K562 (cell line): ENCODE data around the gene ULBP2. TPM values are rescaled to one million over a fixed set of nuclear protein-coding genes. Genes with fewer than 3 reads are reported as not detected.

Experiments used
- ATAC-seq: fragments of 200-7000 bp; cut with Tn5 transposase; 3 replicates; pipeline ENCODE4 v1.9.1; 2020; ENCODE audit warnings: moderate library complexity
- BruUV-seq: library from RNA; stranded (reverse); fragments of 400-500 nt; replicated peaks from 2 replicates; lab custom pipeline; 2021; lab: Mats Ljungman, UMichigan
- CTCF ChIA-PET: fragments of 300-600 bp; formaldehyde crosslinking; extraction: SDS; loops from one replicate; lab custom pipeline; 2021; ENCODE audit warnings: low intra/inter-chr PET ratio; lab: Yijun Ruan, JAX
- POLR2A ChIA-PET: fragments of 300-600, 350-650 bp; sonication (Branson Sonifier 250); formaldehyde crosslinking; extraction: SDS; loops from one replicate; lab custom pipeline; 2021; ENCODE audit warnings: antibody characterized with exemption, inconsistent platforms; lab: Yijun Ruan, JAX
- DNase-seq, 4 experiments: peaks; one replicate each; pipeline versions ENCODE4 v3.0.0 to v3.0.0-alpha.2; 2011 to 2018; ENCODE audit warnings: low spot score in 3 of 4, mixed read lengths in 3 of 4; ENCODE audit errors: extremely low read depth in 1 of 4
- FAIRE-seq: peaks from 2 replicates; lab custom pipeline; 2011; peaks lifted over from hg19 to GRCh38; lab: Jason Lieb, UNC
- H2AFZ ChIP-seq: 2 replicates; pipeline ENCODE4 v1.6.0; 2011; ENCODE audit warnings: low read depth, low read length, control low read depth, inconsistent platforms
- H3K27ac ChIP-seq: fragments of 200-600 bp; 3 replicates; pipeline ENCODE4 v1.8.0; 2011; ENCODE audit warnings: low read depth, mild to moderate bottlenecking, control low read depth, inconsistent platforms, low read length, moderate library complexity, mixed read lengths; ENCODE audit errors: extremely low read depth
- H3K27me3 ChIP-seq, 2 experiments: fragments of 300-600 bp in 1 of 2; 2 replicates in 1 of 2; 3 replicates in 1 of 2; pipeline versions ENCODE4 v1.6.0 to v1.8.0; 2011; ENCODE audit warnings: inconsistent platforms in 2 of 2, low read length in 2 of 2, mild to moderate bottlenecking in 1 of 2, mixed read lengths in 1 of 2, moderate library complexity in 1 of 2; ENCODE audit not compliant: control insufficient read depth in 2 of 2, insufficient read depth in 2 of 2
- H3K36me3 ChIP-seq: fragments of 300-600 bp; 3 replicates; pipeline ENCODE4 v1.8.0; 2011; ENCODE audit warnings: mild to moderate bottlenecking, low read length, inconsistent platforms; ENCODE audit not compliant: control insufficient read depth, insufficient read depth
- H3K4me1 ChIP-seq, 2 experiments: fragments of 200-600 bp in 1 of 2; replicated peaks in 1 of 2; 2 replicates in 1 of 2; 3 replicates in 1 of 2; pipeline versions ENCODE4 v1.5.1 to v1.8.0; 2011; ENCODE audit warnings: inconsistent platforms in 2 of 2, low read length in 2 of 2, mild to moderate bottlenecking in 1 of 2, mixed read lengths in 1 of 2, moderate library complexity in 1 of 2; ENCODE audit not compliant: control insufficient read depth in 2 of 2, insufficient read depth in 2 of 2
- H3K4me2 ChIP-seq: 2 replicates; pipeline ENCODE4 v1.6.1; 2011; ENCODE audit warnings: low read length, control low read depth, inconsistent platforms, mixed read lengths; ENCODE audit not compliant: insufficient read depth
- H3K4me3 ChIP-seq: fragments of 200-600 bp; sonication (generic), shearing (Covaris generic); 2 replicates; pipeline ENCODE4 v1.5.1; 2016; ENCODE audit warnings: control low read depth, inconsistent platforms
- H3K79me2 ChIP-seq: fragments of 200-600 bp; 3 replicates; pipeline ENCODE4 v1.8.0; 2011; ENCODE audit warnings: low read length, inconsistent platforms; ENCODE audit not compliant: control insufficient read depth, insufficient read depth
- H3K9ac ChIP-seq, 2 experiments: 2 replicates each; pipeline versions ENCODE4 v1.6.0 to v1.6.1; 2011; ENCODE audit warnings: low read depth in 2 of 2, low read length in 2 of 2, control low read depth in 1 of 2, inconsistent platforms in 1 of 2, mild to moderate bottlenecking in 1 of 2, mixed read lengths in 1 of 2; ENCODE audit not compliant: insufficient read depth in 1 of 2
- H3K9me1 ChIP-seq: one replicate; pipeline ENCODE4 v1.6.0; 2011; ENCODE audit warnings: inconsistent platforms, mild to moderate bottlenecking, low read length, moderate library complexity; ENCODE audit not compliant: control insufficient read depth, insufficient read depth
- H3K9me3 ChIP-seq: replicated peaks from 2 replicates; pipeline ENCODE4 v1.5.1; 2011; ENCODE audit warnings: low read depth, low read length, inconsistent platforms; ENCODE audit not compliant: control insufficient read depth, insufficient read depth
- H4K20me1 ChIP-seq: replicated peaks from 2 replicates; pipeline ENCODE4 v1.6.1; 2011; ENCODE audit warnings: low read length, inconsistent platforms, mixed read lengths; ENCODE audit not compliant: control insufficient read depth, insufficient read depth
- BHLHE40 ChIP-seq: IDR thresholded peaks from 2 replicates; pipeline ENCODE4 v1.6.1; 2011; ENCODE audit warnings: low read length, improper control_type of control experiment
- EP400 ChIP-seq: fragments of 450-650 bp; IDR thresholded peaks from 2 replicates; pipeline ENCODE4 v1.6.1; 2017; ENCODE audit warnings: antibody characterized with exemption, mild to moderate bottlenecking, moderate library complexity
- FOS ChIP-seq: IDR thresholded peaks from 3 replicates; pipeline ENCODE4 v1.6.1; 2011; ENCODE audit not compliant: insufficient read length; ENCODE audit errors: extremely low read depth
- HNRNPLL ChIP-seq: fragments of 200-400 bp; formaldehyde crosslinking; IDR thresholded peaks from 2 replicates; pipeline ENCODE4 v1.6.1; 2017; ENCODE audit warnings: low read length, low read depth, mild to moderate bottlenecking; ENCODE audit not compliant: poor library complexity, severe bottlenecking
- MCM3 ChIP-seq: fragments of 450-650 bp; IDR thresholded peaks from 2 replicates; pipeline ENCODE4 v1.6.1; 2016
- POLR3A ChIP-seq: IDR thresholded peaks from 2 replicates; pipeline ENCODE4 v1.6.1; 2011; ENCODE audit warnings: borderline replicate concordance, mild to moderate bottlenecking, moderate library complexity; ENCODE audit not compliant: insufficient read length, insufficient read depth; ENCODE audit errors: extremely low read depth
- ZBTB49 ChIP-seq: sonication (generic); formaldehyde crosslinking; IDR thresholded peaks from 2 replicates; pipeline ENCODE4 v1.8.0; 2022; ENCODE audit warnings: missing genetic modification reagents, mild to moderate bottlenecking, borderline replicate concordance
- ZNF232 ChIP-seq: sonication (generic); formaldehyde crosslinking; IDR thresholded peaks from 2 replicates; pipeline ENCODE4 v1.8.0; 2022; ENCODE audit warnings: mild to moderate bottlenecking, missing genetic modification reagents
- WGBS: fragments of 100-300 bp; shearing (Covaris generic); methylation state at CpG from one replicate; pipeline ENCODE4 v1.1.6; 2016; ENCODE audit warnings: low coverage, mixed read lengths; ENCODE audit not compliant: insufficient coverage; ENCODE audit errors: missing lambda C conversion rate; 5-methylcytosine and 5-hydroxymethylcytosine counted together
- in situ Hi-C: fragments of 300-500 bp; cut with MboI; formaldehyde crosslinking; loops from 4 replicates; pipeline ENCODE4 v1.15.0; 2018; ENCODE audit warnings: inconsistent platforms, mixed read lengths
- intact Hi-C: fragments of 100-400 bp; cut with micrococcal nuclease; formaldehyde crosslinking; loops from 2 replicates; pipeline ENCODE4 v1.14.2; 2022
- polyA plus RNA-seq, 8 experiments: library from polyadenylated mRNA; depleted of rRNA in 4 of 8; stranded (reverse) in 5 of 8; unstranded in 3 of 8; fragments of >200 nt; fragmentation: Nextera tagmentation in 2 of 8; fragmentation: Illumina TruSeq in 1 of 8; extraction: Ambion mirVana in 2 of 8; extraction: Trizol in 1 of 8; gene quantifications; 2 replicates each; pipeline versions ENCODE4 v1.2.1 to v1.2.3, GENCODE V29; 2011 to 2014; ENCODE audit warnings: inconsistent platforms in 1 of 8, missing spikeins in 1 of 8
- total RNA-seq, 7 experiments: library from RNA; depleted of rRNA in 6 of 7; stranded (reverse); fragments of >200 nt in 6 of 7; fragmentation: Illumina TruSeq in 2 of 7; extraction: Trizol in 2 of 7; gene quantifications; 2 replicates each; pipeline versions ENCODE4 v1.2.1 to v1.2.3, GENCODE V29; 2011 to 2021; ENCODE audit warnings: low replicate concordance in 1 of 7
- TF ChIP-seq, protein P1 (sequence below): fragments of 150-350 bp; conservative IDR thresholded peaks from 2 replicates; pipeline ENCODE4 v1.6.1; 2014; ENCODE audit warnings: low read length

ULBP2 gene
- total and polyA plus RNA-seq, 9 of the 15 experiments (the other 6 are each of a cell fraction or from before 2014, with no cell fraction given): 0.50 to 5.3 (median 1.2) TPM

DNA sequence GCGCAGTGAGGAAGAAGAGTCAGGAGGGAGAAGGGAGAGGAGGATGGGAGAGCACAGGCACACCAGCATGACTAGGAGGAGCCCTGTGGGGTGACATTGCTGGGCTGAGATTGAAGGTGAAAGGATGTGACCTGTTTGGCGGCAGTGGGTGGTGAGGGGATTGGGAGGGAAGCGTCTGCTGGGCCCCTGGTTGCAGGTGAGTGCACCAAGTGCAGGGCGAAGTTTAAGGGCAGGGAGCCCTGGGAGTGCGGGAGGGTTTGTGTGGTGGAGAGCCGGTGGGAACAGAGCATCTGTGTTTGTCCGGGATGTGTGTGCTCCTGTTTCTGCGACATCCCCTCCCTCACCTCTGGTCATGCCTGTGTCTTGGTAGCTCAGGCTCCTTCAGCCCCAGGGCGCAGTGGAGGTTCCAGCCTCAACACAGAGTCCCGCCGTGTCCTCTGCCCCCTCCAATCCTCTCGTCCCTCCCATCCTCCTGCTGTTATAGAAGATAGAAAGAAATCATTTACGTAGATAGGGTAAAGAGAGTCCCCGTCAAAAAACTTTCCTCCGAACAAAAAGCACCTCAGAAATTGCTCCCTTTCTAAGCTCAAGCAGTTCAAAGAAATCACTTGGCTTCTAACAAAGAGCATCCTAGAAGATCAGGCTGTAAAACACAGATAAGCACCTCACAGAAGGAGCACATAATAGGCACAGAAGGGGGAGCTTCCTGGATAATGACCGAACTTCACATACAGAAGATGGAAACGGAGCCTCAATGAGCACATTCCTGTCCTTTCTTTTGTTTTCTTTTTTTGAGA lies 46.9 kb downstream of the ULBP2 start:
- POLR2A ChIA-PET: interaction anchor here (0.6 to 0.7 kb wide), 2 partner anchors 10 to 245 kb away, joined by 3 read pairs; no protein-coding TSS in a partner anchor
- ATAC-seq (peak; percentile 29; the same call in 2 of the 3 replicates), DNase-seq (no peak), FAIRE-seq (no peak)
- Histone ChIP-seq H3K9me3 (no peaks in the 10 kb centered on the region), H3K27ac (no peak overlapping the region), H3K4me1 (peaks cover 0 to 11% of the 10 kb centered on the region in 2 experiments; a peak in 1 of 5 replicates), H3K79me2 (no peaks in the 10 kb centered on the region), H3K4me3 (no peak overlapping the region), H3K4me2 (no peak overlapping the region), H4K20me1 (peaks cover 4% of the 10 kb centered on the region; the same call in 1 of the 2 replicates), H2AFZ (no peak overlapping the region), H3K9ac (no peak overlapping the region), H3K9me1 (no peaks in the 10 kb centered on the region), H3K27me3 (peaks cover 68 to 69% of the 10 kb centered on the region in 2 experiments), H3K36me3 (no peaks in the 10 kb centered on the region)
- CTCF ChIA-PET: no interaction called here
- BruUV-seq: no TSS peak
- TF ChIP-seq EP400 (no peak), MCM3 (peak; percentile 42; the same call in 1 of the 2 replicates)
- intact Hi-C loops (no loop called here), in situ Hi-C loops (no loop called here)
- WGBS: 7% methylated on average over 17 of the region's 17 CpGs

DNA sequence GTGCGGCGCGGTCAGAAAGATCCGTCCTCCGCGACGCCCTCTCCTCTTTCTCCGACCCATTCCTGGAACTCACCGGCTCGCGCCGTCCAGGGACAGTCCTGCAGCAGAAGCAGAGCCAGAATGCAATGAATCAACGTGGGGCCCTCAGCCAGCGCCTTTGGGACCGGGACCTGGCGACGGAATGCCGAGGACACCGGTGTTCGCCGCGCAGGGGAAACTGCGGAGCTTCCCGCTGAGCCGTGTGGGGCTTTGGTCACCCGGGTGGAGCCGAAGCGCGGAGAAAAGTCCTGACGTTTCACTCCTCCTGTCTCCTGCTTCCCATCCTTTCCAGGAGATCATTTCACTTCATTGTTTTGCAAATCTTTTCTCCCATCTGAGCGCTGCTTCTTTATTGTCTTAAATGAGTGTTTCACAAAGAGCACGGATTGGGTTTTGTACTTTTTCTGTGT lies 48.4 kb downstream of the ULBP2 start:
- H3K27ac ChIP-seq: no peak overlapping the region
- no peak overlapping the region for H2AFZ ChIP-seq
- no peak overlapping the region for H3K9ac ChIP-seq
- ATAC-seq (no peak), FAIRE-seq (no peak), DNase-seq (no peak)
- intact Hi-C loops (no loop called here), in situ Hi-C loops (no loop called here)
- no peaks in the 10 kb centered on the region for H3K9me1 ChIP-seq
- peaks cover 67 to 68% of the 10 kb centered on the region in 2 experiments for H3K27me3 ChIP-seq
- ChIA-PET POLR2A (interaction anchor here (0.6 to 1.0 kb wide), 3 partner anchors 9 to 640 kb away, joined by 3 read pairs; no protein-coding TSS in a partner anchor), CTCF (no interaction called here)
- H3K4me3 ChIP-seq: no peak overlapping the region
- H3K9me3 ChIP-seq: no peaks in the 10 kb centered on the region
- no peaks in the 10 kb centered on the region for H3K36me3 ChIP-seq
- WGBS: 10% methylated on average over 32 of the region's 32 CpGs
- H3K4me1 ChIP-seq: peaks cover 0 to 11% of the 10 kb centered on the region in 2 experiments; a peak in 1 of 5 replicates
- peaks cover 4% of the 10 kb centered on the region for H4K20me1 ChIP-seq
- H3K79me2 ChIP-seq: no peaks in the 10 kb centered on the region
- no peak overlapping the region for H3K4me2 ChIP-seq
- BruUV-seq: no TSS peak
- no peak for TF ChIP-seq POLR3A
- TF ChIP-seq, protein P1, sequence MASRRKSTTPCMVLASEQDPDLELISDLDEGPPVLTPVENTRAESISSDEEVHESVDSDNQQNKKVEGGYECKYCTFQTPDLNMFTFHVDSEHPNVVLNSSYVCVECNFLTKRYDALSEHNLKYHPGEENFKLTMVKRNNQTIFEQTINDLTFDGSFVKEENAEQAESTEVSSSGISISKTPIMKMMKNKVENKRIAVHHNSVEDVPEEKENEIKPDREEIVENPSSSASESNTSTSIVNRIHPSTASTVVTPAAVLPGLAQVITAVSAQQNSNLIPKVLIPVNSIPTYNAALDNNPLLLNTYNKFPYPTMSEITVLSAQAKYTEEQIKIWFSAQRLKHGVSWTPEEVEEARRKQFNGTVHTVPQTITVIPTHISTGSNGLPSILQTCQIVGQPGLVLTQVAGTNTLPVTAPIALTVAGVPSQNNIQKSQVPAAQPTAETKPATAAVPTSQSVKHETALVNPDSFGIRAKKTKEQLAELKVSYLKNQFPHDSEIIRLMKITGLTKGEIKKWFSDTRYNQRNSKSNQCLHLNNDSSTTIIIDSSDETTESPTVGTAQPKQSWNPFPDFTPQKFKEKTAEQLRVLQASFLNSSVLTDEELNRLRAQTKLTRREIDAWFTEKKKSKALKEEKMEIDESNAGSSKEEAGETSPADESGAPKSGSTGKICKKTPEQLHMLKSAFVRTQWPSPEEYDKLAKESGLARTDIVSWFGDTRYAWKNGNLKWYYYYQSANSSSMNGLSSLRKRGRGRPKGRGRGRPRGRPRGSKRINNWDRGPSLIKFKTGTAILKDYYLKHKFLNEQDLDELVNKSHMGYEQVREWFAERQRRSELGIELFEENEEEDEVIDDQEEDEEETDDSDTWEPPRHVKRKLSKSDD: no peak
- TF ChIP-seq ZNF232: no peak
- TF ChIP-seq HNRNPLL: no peak
- no peak for TF ChIP-seq BHLHE40
- no peak for TF ChIP-seq FOS
- TF ChIP-seq ZBTB49 (CRISPR knock-in tag): no peak
